Kidney (tissue), 14 donors: ENCODE results near the gene GNAO1. TPM values are rescaled to one million over a fixed set of nuclear protein-coding genes. Genes with fewer than 3 reads are reported as not detected.

ENCODE experiments used
- DNase-seq, 5 donors: peaks; one replicate each; pipeline ENCODE4 v3.0.0-alpha.2; 2013 to 2020
- FAIRE-seq: peaks from 2 replicates; lab custom pipeline; 2012; peaks lifted over from hg19 to GRCh38; lab: Jason Lieb, UNC
- H3K27ac ChIP-seq, 2 donors: one replicate each; pipeline ENCODE4 v1.7.0; 2013; ENCODE audit warnings: low read depth in 2 of 2, low read length in 2 of 2, inconsistent platforms in 1 of 2
- H3K27me3 ChIP-seq: one replicate; pipeline ENCODE4 v1.7.1; 2013; ENCODE audit warnings: low read length, inconsistent platforms; ENCODE audit not compliant: control insufficient read depth, insufficient read depth
- H3K36me3 ChIP-seq, 3 donors: one replicate each; pipeline versions ENCODE4 v1.7.0 to v1.7.1; 2013; ENCODE audit warnings: low read length in 3 of 3, control low read depth in 1 of 3, inconsistent platforms in 1 of 3; ENCODE audit not compliant: insufficient read depth in 3 of 3, control insufficient read depth in 2 of 3
- H3K4me1 ChIP-seq, 3 donors: one replicate each; pipeline versions ENCODE4 v1.7.0 to v1.7.1; 2013; ENCODE audit warnings: low read length in 3 of 3, inconsistent platforms in 1 of 3, low read depth in 1 of 3; ENCODE audit not compliant: control insufficient read depth in 2 of 3, insufficient read depth in 2 of 3
- H3K4me3 ChIP-seq, 3 donors: one replicate each; pipeline versions ENCODE4 v1.7.0 to v1.8.1; 2013; ENCODE audit warnings: low read length in 3 of 3, control low read depth in 1 of 3, inconsistent platforms in 1 of 3
- H3K9ac ChIP-seq, 3 donors: one replicate each; pipeline versions ENCODE4 v1.7.0 to v1.7.1; 2013; ENCODE audit warnings: low read length in 3 of 3, control low read depth in 1 of 3, inconsistent platforms in 1 of 3
- H3K9me3 ChIP-seq, 3 donors: one replicate each; pipeline versions ENCODE4 v1.7.0 to v1.7.1; 2013; ENCODE audit warnings: low read length in 3 of 3, control low read depth in 1 of 3, inconsistent platforms in 1 of 3; ENCODE audit not compliant: control insufficient read depth in 2 of 3, insufficient read depth in 1 of 3
- CTCF ChIP-seq: IDR thresholded peaks from 3 replicates; pipeline ENCODE4 v1.5.1; 2012; ENCODE audit warnings: mild to moderate bottlenecking, moderate library complexity, borderline replicate concordance; ENCODE audit not compliant: insufficient read depth; ENCODE audit errors: extremely low read depth
- intact Hi-C: fragments of 100-400 bp; cut with DNase I; formaldehyde crosslinking; loops from one replicate; pipeline ENCODE4 v1.11.1; 2022
- polyA plus RNA-seq: library from polyadenylated mRNA; stranded (reverse); fragments of 350-450 nt; fragmentation: Illumina TruSeq; extraction: RNeasy Lipid Tissue Mini Kit (QIAGEN cat#74804); gene quantifications from one replicate; pipeline ENCODE4 v1.2.3, GENCODE V29; 2014; ENCODE audit warnings: low read depth, low replicate concordance; ENCODE audit not compliant: insufficient read depth
- total RNA-seq: library from RNA; stranded (reverse); fragmentation: NEBNext Ultra II Directional; extraction: Animal tissue kit (Norgen Biotek cat#: 25700); gene quantifications from one replicate; pipeline ENCODE4 v1.2.1, GENCODE V29; 2021
- donor health status: control.
- donor health status: control.
- donor health status: control.
- donor health status: control.
- donor health status: control.
- donor health status: DM: yes; HTN: yes; CAD: no.
- donor health status: Normal renal cell carcinoma (clear cell type).

The GNAO1 gene
- total and polyA plus RNA-seq, 2 donors from 2014 or later: 1.5 to 4.3 TPM

- no peaks in the 10 kb centered on the region for H3K27me3 ChIP-seq
- no peaks in the 10 kb centered on the region for H3K4me1 ChIP-seq
- no peak overlapping the region for H3K9ac ChIP-seq
- FAIRE-seq: no peak
- no peak for DNase-seq
- no peaks in the 10 kb centered on the region for H3K9me3 ChIP-seq
- no peak for TF ChIP-seq CTCF
- intact Hi-C loops: no loop called here
- H3K4me3 ChIP-seq: no peak overlapping the region
- no peaks in the 10 kb centered on the region for H3K36me3 ChIP-seq
- H3K27ac ChIP-seq: no peak overlapping the region
Measured at GRCh38 chr16:56226845-56227525, 35.7 kb downstream of the GNAO1 start.

- no peak for FAIRE-seq
Measured at GRCh38 chr16:56227936-56228335, 36.6 kb downstream of the GNAO1 start.

GRCh38 chr16:56228476-56228875, 37.2 kb downstream of the GNAO1 start:
- intact Hi-C loops: no loop called here
- no peaks in the 10 kb centered on the region for H3K4me1 ChIP-seq
- H3K27ac ChIP-seq: no peak overlapping the region
- DNase-seq (no peak), FAIRE-seq (no peak)
- H3K27me3 ChIP-seq: no peaks in the 10 kb centered on the region
- TF ChIP-seq CTCF: no peak
- no peak overlapping the region for H3K4me3 ChIP-seq
- no peaks in the 10 kb centered on the region for H3K9me3 ChIP-seq
- H3K9ac ChIP-seq: no peak overlapping the region
- no peaks in the 10 kb centered on the region for H3K36me3 ChIP-seq

More at GRCh38 chr16:56227936-56228335, 36.6 kb downstream of the GNAO1 start:
- no peak for DNase-seq
- Histone ChIP-seq H3K36me3 (no peaks in the 10 kb centered on the region), H3K4me3 (no peak overlapping the region), H3K9ac (no peak overlapping the region), H3K27ac (no peak overlapping the region), H3K27me3 (no peaks in the 10 kb centered on the region), H3K4me1 (no peaks in the 10 kb centered on the region), H3K9me3 (no peaks in the 10 kb centered on the region)
- TF ChIP-seq CTCF: no peak
- intact Hi-C loops: no loop called here
